ENCODE measurements around the gene CACTIN.
"Not testable (repeated sequence)": the region's sequence is repeated elsewhere in the genome, so short reads cannot be mapped to it uniquely, and the experiment has no call there.

The CACTIN gene

GRCh38 chr19:3651684-3652083 lies 25.1 kb upstream of the CACTIN start:
- Histone ChIP-seq H3K4me3 (ENCODE audit: low read length) (no peak overlapping the region), H3K9me3 (ENCODE audit: insufficient read depth, low read depth, low read length) (no peaks in the 10 kb centered on the region), H3K27ac (ENCODE audit: low read length) (no peak overlapping the region), H3K4me1 (ENCODE audit: insufficient read depth, low read length) (no peaks in the 10 kb centered on the region), H3K36me3 (ENCODE audit: insufficient read depth, low read depth, low read length) (peaks cover 2% of the 10 kb centered on the region), H3K27me3 (ENCODE audit: insufficient read depth, low read length) (no peaks in the 10 kb centered on the region), H3K9ac (ENCODE audit: low read depth, low read length) (no peak overlapping the region)

DNA sequence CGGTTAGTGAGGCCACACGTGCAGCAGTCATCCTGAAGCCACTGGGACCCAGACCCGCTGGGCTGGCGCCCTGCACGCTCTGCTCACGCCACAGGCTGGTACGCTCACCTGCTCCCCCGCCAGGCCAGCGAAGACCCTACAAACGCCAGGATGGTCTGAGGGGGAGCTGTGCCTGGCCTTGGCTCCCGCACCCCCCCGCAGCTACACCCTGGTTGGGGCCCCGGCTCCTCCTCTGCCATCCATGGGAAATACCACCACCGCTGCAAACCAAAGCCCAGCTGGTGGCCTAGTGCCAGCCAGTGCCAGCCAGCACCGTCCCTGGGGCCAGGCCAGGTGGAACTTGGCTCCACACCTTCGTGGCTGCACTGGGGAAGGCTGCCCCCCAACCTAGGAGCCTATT lies 23.3 kb upstream of the CACTIN start:
- no peaks in the 10 kb centered on the region for H3K27me3 ChIP-seq (ENCODE audit: insufficient read depth, low read length)
- H3K9ac ChIP-seq (ENCODE audit: low read depth, low read length), result no peak overlapping the region
- no peaks in the 10 kb centered on the region for H3K4me1 ChIP-seq (ENCODE audit: insufficient read depth, low read length)
- H3K36me3 ChIP-seq (ENCODE audit: insufficient read depth, low read depth, low read length), result no peaks in the 10 kb centered on the region; the same call in none of the 2 replicates
- no peak overlapping the region for H3K4me3 ChIP-seq (ENCODE audit: low read length)
- no peak overlapping the region for H3K27ac ChIP-seq (ENCODE audit: low read length)
- no peaks in the 10 kb centered on the region for H3K9me3 ChIP-seq (ENCODE audit: insufficient read depth, low read depth, low read length)

DNA sequence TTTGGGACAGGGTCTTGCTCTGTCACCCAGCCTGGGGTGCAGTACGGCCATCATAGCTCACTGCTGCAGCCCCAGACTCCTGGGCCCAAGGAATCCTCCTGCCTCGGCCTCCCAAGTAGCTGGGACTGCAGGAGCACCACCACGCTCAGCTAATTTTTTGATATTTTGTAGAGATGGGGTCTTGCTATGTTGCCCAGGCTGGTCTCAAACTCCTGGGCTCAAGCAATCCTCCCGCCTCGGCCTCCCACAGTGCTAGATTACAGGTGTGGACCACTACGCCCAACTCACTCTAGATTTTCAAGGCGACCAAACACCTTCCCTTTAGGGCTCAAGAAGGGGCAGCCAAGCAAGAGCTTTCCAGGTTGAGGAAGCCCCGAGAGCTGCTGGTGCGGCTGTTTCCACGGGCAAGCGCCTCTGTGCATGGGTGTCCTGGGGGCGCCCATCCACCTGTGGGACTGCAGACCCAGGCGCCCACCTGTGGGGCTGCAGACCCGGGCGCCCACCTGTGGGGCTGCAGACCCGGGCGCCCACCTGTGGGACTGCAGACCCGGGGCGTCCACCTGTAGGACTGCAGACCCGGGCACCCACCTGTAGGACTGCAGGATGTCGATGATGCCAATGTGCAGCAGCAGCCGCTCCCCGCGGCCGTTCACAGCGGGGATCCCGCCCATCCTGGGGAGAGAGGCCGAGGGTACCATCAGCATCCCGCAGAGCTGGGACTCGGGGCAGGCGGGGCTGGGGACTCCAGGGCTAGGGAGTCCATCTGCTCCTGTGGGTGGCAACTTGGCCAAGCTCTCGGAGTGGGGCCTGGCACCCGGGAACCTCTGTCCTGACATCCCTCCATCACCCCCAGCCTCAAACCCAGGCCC lies 21.7 kb upstream of the CACTIN start:
- Histone ChIP-seq H3K27ac (ENCODE audit: low read length) (no peak overlapping the region), H3K27me3 (ENCODE audit: insufficient read depth, low read length) (no peaks in the 10 kb centered on the region), H3K4me3 (ENCODE audit: low read length) (no peak overlapping the region), H3K36me3 (ENCODE audit: insufficient read depth, low read depth, low read length) (no peaks in the 10 kb centered on the region; the same call in 1 of the 2 replicates), H3K9me3 (ENCODE audit: insufficient read depth, low read depth, low read length) (no peaks in the 10 kb centered on the region), H3K9ac (ENCODE audit: low read depth, low read length) (no peak overlapping the region), H3K4me1 (ENCODE audit: insufficient read depth, low read length) (no peaks in the 10 kb centered on the region)

GRCh38 chr19:3647102-3647501 lies 20.5 kb upstream of the CACTIN start:
- not testable (repeated sequence) for H3K9ac ChIP-seq (ENCODE audit: low read depth, low read length); H3K27me3 ChIP-seq (ENCODE audit: insufficient read depth, low read length); H3K9me3 ChIP-seq (ENCODE audit: insufficient read depth, low read depth, low read length); H3K27ac ChIP-seq (ENCODE audit: low read length); H3K4me1 ChIP-seq (ENCODE audit: insufficient read depth, low read length); H3K4me3 ChIP-seq (ENCODE audit: low read length); H3K36me3 ChIP-seq (ENCODE audit: insufficient read depth, low read depth, low read length)

- Histone ChIP-seq H3K4me1 (ENCODE audit: insufficient read depth, low read length) (no peaks in the 10 kb centered on the region), H3K9me3 (ENCODE audit: insufficient read depth, low read depth, low read length) (no peaks in the 10 kb centered on the region), H3K9ac (ENCODE audit: low read depth, low read length) (no peak overlapping the region), H3K27ac (ENCODE audit: low read length) (no peak overlapping the region), H3K4me3 (ENCODE audit: low read length) (no peak overlapping the region), H3K36me3 (ENCODE audit: insufficient read depth, low read depth, low read length) (no peaks in the 10 kb centered on the region; the same call in 1 of the 2 replicates), H3K27me3 (ENCODE audit: insufficient read depth, low read length) (no peaks in the 10 kb centered on the region)
Measured at GRCh38 chr19:3646336-3647092, 19.9 kb upstream of the CACTIN start.

GRCh38 chr19:3645726-3646125 lies 19.1 kb upstream of the CACTIN start:
- no peak overlapping the region for H3K9ac ChIP-seq (ENCODE audit: low read depth, low read length)
- no peak overlapping the region for H3K27ac ChIP-seq (ENCODE audit: low read length)
- H3K9me3 ChIP-seq (ENCODE audit: insufficient read depth, low read depth, low read length), result no peaks in the 10 kb centered on the region
- H3K27me3 ChIP-seq (ENCODE audit: insufficient read depth, low read length), result no peaks in the 10 kb centered on the region
- H3K36me3 ChIP-seq (ENCODE audit: insufficient read depth, low read depth, low read length), result no peaks in the 10 kb centered on the region; the same call in 1 of the 2 replicates
- H3K4me1 ChIP-seq (ENCODE audit: insufficient read depth, low read length), result no peaks in the 10 kb centered on the region
- H3K4me3 ChIP-seq (ENCODE audit: low read length), result no peak overlapping the region

DNA sequence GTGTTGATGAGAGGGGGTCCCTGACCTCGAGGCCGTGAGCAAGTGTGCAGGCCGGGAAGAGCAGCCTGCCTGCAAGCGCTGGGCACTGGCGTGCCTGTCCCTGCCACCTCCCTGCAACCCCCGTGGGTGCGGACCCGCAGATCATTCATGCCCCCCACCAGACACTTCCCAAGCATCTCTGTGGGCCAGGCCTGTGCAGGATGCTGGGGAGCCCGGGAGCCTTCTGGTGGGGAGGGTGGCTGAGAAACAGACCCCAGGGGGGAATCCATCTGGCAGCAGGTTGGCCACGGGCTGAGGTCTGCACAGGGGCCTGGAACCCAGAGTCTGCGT lies 18.4 kb upstream of the CACTIN start:
- no peaks in the 10 kb centered on the region for H3K9me3 ChIP-seq (ENCODE audit: insufficient read depth, low read depth, low read length)
- H3K36me3 ChIP-seq (ENCODE audit: insufficient read depth, low read depth, low read length), result no peaks in the 10 kb centered on the region; the same call in 1 of the 2 replicates
- no peak overlapping the region for H3K27ac ChIP-seq (ENCODE audit: low read length)
- no peaks in the 10 kb centered on the region for H3K27me3 ChIP-seq (ENCODE audit: insufficient read depth, low read length)
- no peaks in the 10 kb centered on the region for H3K4me1 ChIP-seq (ENCODE audit: insufficient read depth, low read length)
- H3K4me3 ChIP-seq (ENCODE audit: low read length), result no peak overlapping the region
- no peak overlapping the region for H3K9ac ChIP-seq (ENCODE audit: low read depth, low read length)

- H3K9ac ChIP-seq (ENCODE audit: low read depth, low read length), result no peak overlapping the region
- H3K27me3 ChIP-seq (ENCODE audit: insufficient read depth, low read length), result no peaks in the 10 kb centered on the region
- no peak overlapping the region for H3K27ac ChIP-seq (ENCODE audit: low read length)
- H3K4me1 ChIP-seq (ENCODE audit: insufficient read depth, low read length), result no peaks in the 10 kb centered on the region
- H3K9me3 ChIP-seq (ENCODE audit: insufficient read depth, low read depth, low read length), result no peaks in the 10 kb centered on the region
- peaks cover 5% of the 10 kb centered on the region; the same call in 1 of the 2 replicates for H3K36me3 ChIP-seq (ENCODE audit: insufficient read depth, low read depth, low read length)
- H3K4me3 ChIP-seq (ENCODE audit: low read length), result no peak overlapping the region
Measured at GRCh38 chr19:3644351-3645066, 17.9 kb upstream of the CACTIN start.

GRCh38 chr19:3643674-3644313 lies 17.2 kb upstream of the CACTIN start:
- H3K27me3 ChIP-seq (ENCODE audit: insufficient read depth, low read length), result no peaks in the 10 kb centered on the region
- no peaks in the 10 kb centered on the region for H3K4me1 ChIP-seq (ENCODE audit: insufficient read depth, low read length)
- H3K4me3 ChIP-seq (ENCODE audit: low read length), result no peak overlapping the region
- H3K9me3 ChIP-seq (ENCODE audit: insufficient read depth, low read depth, low read length), result no peaks in the 10 kb centered on the region
- peaks cover 5% of the 10 kb centered on the region; the same call in 1 of the 2 replicates for H3K36me3 ChIP-seq (ENCODE audit: insufficient read depth, low read depth, low read length)
- no peak overlapping the region for H3K9ac ChIP-seq (ENCODE audit: low read depth, low read length)
- no peak overlapping the region for H3K27ac ChIP-seq (ENCODE audit: low read length)

GRCh38 chr19:3642987-3643673 lies 16.5 kb upstream of the CACTIN start:
- Histone ChIP-seq H3K27ac (ENCODE audit: low read length) (no peak overlapping the region), H3K9me3 (ENCODE audit: insufficient read depth, low read depth, low read length) (no peaks in the 10 kb centered on the region), H3K4me1 (ENCODE audit: insufficient read depth, low read length) (no peaks in the 10 kb centered on the region), H3K36me3 (ENCODE audit: insufficient read depth, low read depth, low read length) (peaks cover 5% of the 10 kb centered on the region; the same call in 1 of the 2 replicates), H3K9ac (ENCODE audit: low read depth, low read length) (no peak overlapping the region), H3K4me3 (ENCODE audit: low read length) (no peak overlapping the region; the same call in 1 of the 2 replicates), H3K27me3 (ENCODE audit: insufficient read depth, low read length) (no peaks in the 10 kb centered on the region)

DNA sequence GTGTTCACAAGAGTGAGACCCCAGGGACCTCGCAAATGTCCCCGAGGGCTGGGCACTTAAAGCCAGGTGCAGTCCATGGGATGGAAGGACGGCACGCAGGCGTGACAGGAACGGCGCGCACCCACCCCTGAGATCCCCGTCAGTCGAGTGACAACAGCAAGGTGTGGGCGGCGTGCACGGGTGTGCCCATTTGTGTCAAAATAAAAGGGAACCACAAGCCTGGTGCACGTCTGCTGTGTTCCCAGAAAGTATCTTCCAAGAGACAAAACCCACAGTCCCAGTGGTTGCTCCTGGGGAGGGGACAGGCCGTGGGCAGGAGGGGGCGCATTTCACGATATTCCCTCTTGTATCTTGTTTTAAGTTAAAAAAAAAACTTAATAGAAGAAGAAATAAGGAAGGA lies 15.7 kb upstream of the CACTIN start:
- Histone ChIP-seq H3K9me3 (ENCODE audit: insufficient read depth, low read depth, low read length) (no peaks in the 10 kb centered on the region), H3K4me3 (ENCODE audit: low read length) (no peak overlapping the region), H3K9ac (ENCODE audit: low read depth, low read length) (no peak overlapping the region), H3K27me3 (ENCODE audit: insufficient read depth, low read length) (no peaks in the 10 kb centered on the region), H3K4me1 (ENCODE audit: insufficient read depth, low read length) (no peaks in the 10 kb centered on the region), H3K27ac (ENCODE audit: low read length) (no peak overlapping the region), H3K36me3 (ENCODE audit: insufficient read depth, low read depth, low read length) (peaks cover 5% of the 10 kb centered on the region; the same call in 1 of the 2 replicates)

Data from iPS-20b (cell line).